ENCODE results near the gene AAMP. TPM values are rescaled to one million over a fixed set of nuclear protein-coding genes. Genes with fewer than 3 reads are reported as not detected.
A peak's percentile ranks its signal among the peaks of the same experiment; 100 is the strongest.

Gene AAMP
- total and polyA plus RNA-seq, 2 donors from 2014 or later = 70.1 to 108 TPM

DNA sequence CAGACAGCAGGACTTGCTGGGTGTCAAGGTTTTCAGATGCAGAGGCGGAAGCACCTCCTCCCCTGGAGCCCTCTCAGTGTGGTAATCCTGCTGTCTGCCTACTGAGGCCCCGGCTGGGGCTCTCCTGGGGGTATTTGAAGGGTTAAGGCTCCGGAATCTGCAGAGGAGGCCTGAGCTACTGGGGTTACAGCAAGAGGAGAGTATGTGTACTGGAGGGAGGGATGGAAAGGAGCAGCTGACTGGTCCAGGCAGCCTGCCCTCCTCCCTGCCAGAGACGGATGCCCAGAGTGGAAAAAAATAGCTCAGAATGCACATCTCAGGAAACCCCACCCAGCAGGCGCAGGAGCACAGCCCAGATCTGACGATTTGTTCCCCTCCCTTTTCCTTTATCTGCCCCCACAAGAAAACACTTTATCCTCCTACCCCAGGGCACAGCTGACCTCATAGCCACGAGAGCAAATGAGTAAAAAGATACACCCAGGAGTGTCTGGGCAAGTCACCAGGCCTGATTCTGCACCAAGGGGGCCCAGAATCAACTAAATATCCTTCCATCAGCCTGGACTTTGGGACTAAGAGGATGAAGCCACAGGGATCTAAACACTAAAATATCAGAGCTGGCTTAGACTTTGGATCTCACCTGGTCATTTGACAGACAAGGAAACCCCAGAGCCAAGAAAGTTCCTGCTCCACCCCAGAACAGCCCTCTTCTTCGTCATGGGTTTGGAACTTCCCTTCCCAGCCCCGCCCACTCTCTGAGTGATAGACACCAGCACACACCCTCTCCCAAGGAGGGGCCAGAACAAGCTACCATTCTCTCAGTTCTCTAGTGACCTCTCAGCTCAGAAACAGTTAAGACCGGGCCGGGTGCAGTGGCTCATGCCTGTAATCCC, 16.9 kb upstream of the AAMP start:
- peak overlapping the region in 2 of 3 donors; percentile 34 to 64 for H3K9ac ChIP-seq (ENCODE audit: low read length in 3 of 3)
- TF ChIP-seq, protein P1, sequence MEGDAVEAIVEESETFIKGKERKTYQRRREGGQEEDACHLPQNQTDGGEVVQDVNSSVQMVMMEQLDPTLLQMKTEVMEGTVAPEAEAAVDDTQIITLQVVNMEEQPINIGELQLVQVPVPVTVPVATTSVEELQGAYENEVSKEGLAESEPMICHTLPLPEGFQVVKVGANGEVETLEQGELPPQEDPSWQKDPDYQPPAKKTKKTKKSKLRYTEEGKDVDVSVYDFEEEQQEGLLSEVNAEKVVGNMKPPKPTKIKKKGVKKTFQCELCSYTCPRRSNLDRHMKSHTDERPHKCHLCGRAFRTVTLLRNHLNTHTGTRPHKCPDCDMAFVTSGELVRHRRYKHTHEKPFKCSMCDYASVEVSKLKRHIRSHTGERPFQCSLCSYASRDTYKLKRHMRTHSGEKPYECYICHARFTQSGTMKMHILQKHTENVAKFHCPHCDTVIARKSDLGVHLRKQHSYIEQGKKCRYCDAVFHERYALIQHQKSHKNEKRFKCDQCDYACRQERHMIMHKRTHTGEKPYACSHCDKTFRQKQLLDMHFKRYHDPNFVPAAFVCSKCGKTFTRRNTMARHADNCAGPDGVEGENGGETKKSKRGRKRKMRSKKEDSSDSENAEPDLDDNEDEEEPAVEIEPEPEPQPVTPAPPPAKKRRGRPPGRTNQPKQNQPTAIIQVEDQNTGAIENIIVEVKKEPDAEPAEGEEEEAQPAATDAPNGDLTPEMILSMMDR (IDR thresholded peaks at IDR 0.05; ENCODE audit: borderline replicate concordance, extremely low read depth, insufficient read depth) = no peak
- intact Hi-C loops (cut with DNase I) = no loop called here
- peak overlapping the region in 2 of 3 donors; percentile 49 to 55 for H3K4me3 ChIP-seq (ENCODE audit: low read length in 3 of 3)
- H3K36me3 ChIP-seq (ENCODE audit: control insufficient read depth in 2 of 3, insufficient read depth in 3 of 3, low read length in 3 of 3) = peaks cover 0 to 4% (median 0%) of the 10 kb centered on the region in 3 donors
- H3K27ac ChIP-seq (ENCODE audit: low read depth in 2 of 2, low read length in 2 of 2) = peak overlapping the region; percentile 98
- H3K27me3 ChIP-seq (ENCODE audit: control insufficient read depth, insufficient read depth, low read length) = no peaks in the 10 kb centered on the region
- DNase-seq (peak; percentile 73 to 93 (median 87)), FAIRE-seq (no peak)
- peaks cover 9 to 79% (median 68%) of the 10 kb centered on the region in 3 donors for H3K4me1 ChIP-seq (ENCODE audit: control insufficient read depth in 2 of 3, insufficient read depth in 2 of 3, low read depth in 1 of 3, low read length in 3 of 3)
- no peaks in the 10 kb centered on the region for H3K9me3 ChIP-seq (ENCODE audit: control insufficient read depth in 2 of 3, insufficient read depth in 1 of 3, low read length in 3 of 3)

DNA sequence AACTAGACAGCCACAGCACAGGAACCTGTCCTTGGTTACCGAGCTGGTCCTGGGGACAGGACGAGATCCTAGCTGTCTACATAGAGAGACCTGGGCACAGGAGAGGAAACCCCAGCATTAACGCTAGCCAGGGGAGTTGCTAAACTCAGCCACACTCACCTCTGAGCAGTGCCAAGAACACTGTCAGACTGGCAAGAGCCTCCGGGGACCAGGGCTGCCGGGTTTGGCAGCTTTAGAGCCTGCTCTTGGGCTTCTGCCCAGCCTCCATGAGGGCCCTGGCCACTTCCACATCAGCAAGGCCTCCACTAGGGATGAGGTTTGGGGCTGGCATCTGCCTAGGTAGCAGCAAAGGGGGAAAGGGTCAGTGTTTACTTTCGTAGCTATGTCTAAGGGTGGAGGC, 15.7 kb upstream of the AAMP start:
- Histone ChIP-seq H3K4me3 (ENCODE audit: low read length in 3 of 3) (peak overlapping the region in 2 of 3 donors; percentile 49 to 55), H3K27me3 (ENCODE audit: control insufficient read depth, insufficient read depth, low read length) (no peaks in the 10 kb centered on the region), H3K9me3 (ENCODE audit: control insufficient read depth in 2 of 3, insufficient read depth in 1 of 3, low read length in 3 of 3) (no peaks in the 10 kb centered on the region), H3K36me3 (ENCODE audit: control insufficient read depth in 2 of 3, insufficient read depth in 3 of 3, low read length in 3 of 3) (peaks cover 0 to 11% (median 2%) of the 10 kb centered on the region in 3 donors), H3K4me1 (ENCODE audit: control insufficient read depth in 2 of 3, insufficient read depth in 2 of 3, low read depth in 1 of 3, low read length in 3 of 3) (peaks cover 9 to 71% (median 67%) of the 10 kb centered on the region in 3 donors), H3K27ac (ENCODE audit: low read depth in 2 of 2, low read length in 2 of 2) (peak overlapping the region; percentile 98), H3K9ac (ENCODE audit: low read length in 3 of 3) (peak overlapping the region in 2 of 3 donors; percentile 0 to 34)
- FAIRE-seq = no peak
- intact Hi-C loops (cut with DNase I) = no loop called here
- TF ChIP-seq, protein P1 (IDR thresholded peaks at IDR 0.05; ENCODE audit: borderline replicate concordance, extremely low read depth, insufficient read depth) = no peak
- peak in 1 of 5 donors; percentile 40 for DNase-seq

DNA sequence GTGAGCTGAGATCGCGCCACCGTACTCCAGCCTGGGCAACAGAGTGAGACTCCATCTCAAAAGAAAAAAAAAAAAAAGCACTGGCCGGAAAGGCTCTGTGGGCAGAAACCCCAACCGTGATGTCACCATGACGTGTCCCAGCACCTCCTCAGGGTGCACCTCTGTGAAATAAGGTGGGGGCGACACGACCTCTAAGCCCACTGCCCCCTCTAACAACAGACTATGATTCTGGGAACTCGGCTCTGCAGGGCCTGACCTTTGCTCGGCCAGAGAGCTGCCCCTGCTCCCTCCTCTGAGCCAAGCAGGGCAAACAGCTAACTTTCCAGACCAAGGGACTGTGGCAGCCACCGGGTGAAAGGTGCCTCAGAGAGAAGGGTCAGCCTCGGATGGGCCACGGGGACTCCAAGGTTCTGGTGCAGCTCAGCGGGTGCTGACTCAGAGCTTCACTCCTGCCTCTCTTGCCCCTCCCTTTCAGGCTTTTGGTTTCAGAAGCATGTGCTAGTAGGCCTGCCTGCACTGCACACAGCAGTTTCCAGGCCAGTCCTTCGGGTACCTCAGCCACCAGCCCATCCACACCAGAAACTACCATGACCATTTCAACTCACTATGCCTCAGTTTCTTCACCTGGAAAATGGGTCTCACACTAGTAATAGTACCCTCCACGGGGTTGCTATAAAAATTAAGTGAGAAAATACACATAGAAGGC, 14.3 kb upstream of the AAMP start:
- H3K9ac ChIP-seq (ENCODE audit: low read length in 3 of 3) = peak overlapping the region in 1 of 3 donors; percentile 29

More for the DNA sequence above, 14.3 kb upstream of the AAMP start:
- Histone ChIP-seq H3K27me3 (ENCODE audit: control insufficient read depth, insufficient read depth, low read length) (no peaks in the 10 kb centered on the region), H3K9me3 (ENCODE audit: control insufficient read depth in 2 of 3, insufficient read depth in 1 of 3, low read length in 3 of 3) (no peaks in the 10 kb centered on the region), H3K27ac (ENCODE audit: low read depth in 2 of 2, low read length in 2 of 2) (peak overlapping the region; percentile 63 to 77), H3K4me3 (ENCODE audit: low read length in 3 of 3) (no peak overlapping the region), H3K4me1 (ENCODE audit: control insufficient read depth in 2 of 3, insufficient read depth in 2 of 3, low read depth in 1 of 3, low read length in 3 of 3) (peaks cover 0 to 60% (median 57%) of the 10 kb centered on the region in 3 donors), H3K36me3 (ENCODE audit: control insufficient read depth in 2 of 3, insufficient read depth in 3 of 3, low read length in 3 of 3) (peaks cover 0 to 22% (median 14%) of the 10 kb centered on the region in 3 donors)
- intact Hi-C loops (cut with DNase I) = no loop called here
- TF ChIP-seq, protein P1 (IDR thresholded peaks at IDR 0.05; ENCODE audit: borderline replicate concordance, extremely low read depth, insufficient read depth) = no peak
- no peak for FAIRE-seq
- peak in 1 of 5 donors; percentile 44 for DNase-seq
